GM18867 (cell line): Measurements from ENCODE around the gene NUCB2.
A peak's percentile ranks its signal among the peaks of the same experiment; 100 is the strongest.

Experiments used
- ATAC-seq: cut with Tn5 transposase; IDR thresholded peaks from one replicate; pipeline ENCODE4 v1.9.1; 2021; ENCODE audit warnings: mild to moderate bottlenecking, moderate library complexity; ENCODE audit not compliant: unreplicated experiment

The NUCB2 gene

DNA sequence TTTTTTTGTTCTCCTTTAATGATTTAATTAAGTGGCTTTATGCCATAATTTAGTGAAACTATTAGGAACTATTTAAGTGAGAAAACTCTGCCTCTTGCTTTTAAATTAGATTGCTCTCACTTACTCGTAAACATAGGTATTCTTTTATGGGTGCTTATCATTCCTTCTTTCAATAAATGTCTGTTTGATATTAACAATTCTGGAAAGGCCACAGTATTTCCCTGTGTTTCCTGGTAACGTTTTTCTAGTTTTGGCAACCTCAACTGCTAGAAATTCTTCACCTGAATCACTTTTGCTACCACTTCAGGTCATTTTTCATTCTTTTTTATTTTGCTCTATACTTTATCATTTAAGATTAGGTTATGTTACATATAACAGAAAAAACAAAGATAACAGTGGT is 55.1 kb downstream of the NUCB2 start:
- no peak for ATAC-seq

GRCh38 chr11:17333799-17334586 is 57.5 kb downstream of the NUCB2 start:
- ATAC-seq = no peak

DNA sequence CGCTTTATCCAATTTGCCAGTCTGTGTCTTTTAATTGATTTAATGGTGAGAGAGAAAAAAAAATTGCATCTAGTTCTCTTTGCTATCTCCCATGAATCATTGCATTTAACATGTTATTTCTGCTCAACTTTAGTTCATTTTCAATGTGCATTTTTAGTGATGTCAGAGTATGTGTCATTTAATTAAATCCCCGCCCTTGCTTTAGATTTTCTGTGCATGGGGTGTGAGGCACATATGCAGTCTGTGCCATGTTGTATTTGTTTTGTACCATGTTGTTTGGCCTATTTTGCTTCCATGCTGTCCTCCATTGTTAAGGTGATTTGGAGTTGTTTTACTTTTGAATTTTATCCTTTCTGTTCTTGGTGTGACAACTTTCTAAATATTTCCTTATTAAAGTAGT is 66.7 kb downstream of the NUCB2 start:
- no peak for ATAC-seq

DNA sequence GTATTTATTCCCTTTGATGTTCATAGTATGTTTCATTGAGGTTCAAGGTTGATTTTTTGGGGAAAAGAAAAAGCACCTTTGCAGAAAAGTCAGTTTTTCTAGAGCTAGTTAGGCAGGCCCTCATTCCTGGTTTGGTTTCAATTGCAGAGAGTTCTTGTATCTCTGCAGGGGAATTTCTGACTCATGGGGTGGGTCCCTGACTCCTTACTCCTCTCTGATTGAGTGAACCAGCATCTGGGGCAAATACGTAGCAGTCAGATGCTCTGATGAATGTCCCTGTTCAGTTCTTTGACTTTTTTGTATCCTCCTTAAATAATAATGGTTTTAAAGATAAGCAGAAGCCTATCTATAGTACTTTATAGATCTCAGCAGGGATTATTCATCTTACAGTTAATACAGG is 67.4 kb downstream of the NUCB2 start:
- ATAC-seq = no peak

GRCh38 chr11:17347676-17348075 is 71.1 kb downstream of the NUCB2 start:
- ATAC-seq = no peak

DNA sequence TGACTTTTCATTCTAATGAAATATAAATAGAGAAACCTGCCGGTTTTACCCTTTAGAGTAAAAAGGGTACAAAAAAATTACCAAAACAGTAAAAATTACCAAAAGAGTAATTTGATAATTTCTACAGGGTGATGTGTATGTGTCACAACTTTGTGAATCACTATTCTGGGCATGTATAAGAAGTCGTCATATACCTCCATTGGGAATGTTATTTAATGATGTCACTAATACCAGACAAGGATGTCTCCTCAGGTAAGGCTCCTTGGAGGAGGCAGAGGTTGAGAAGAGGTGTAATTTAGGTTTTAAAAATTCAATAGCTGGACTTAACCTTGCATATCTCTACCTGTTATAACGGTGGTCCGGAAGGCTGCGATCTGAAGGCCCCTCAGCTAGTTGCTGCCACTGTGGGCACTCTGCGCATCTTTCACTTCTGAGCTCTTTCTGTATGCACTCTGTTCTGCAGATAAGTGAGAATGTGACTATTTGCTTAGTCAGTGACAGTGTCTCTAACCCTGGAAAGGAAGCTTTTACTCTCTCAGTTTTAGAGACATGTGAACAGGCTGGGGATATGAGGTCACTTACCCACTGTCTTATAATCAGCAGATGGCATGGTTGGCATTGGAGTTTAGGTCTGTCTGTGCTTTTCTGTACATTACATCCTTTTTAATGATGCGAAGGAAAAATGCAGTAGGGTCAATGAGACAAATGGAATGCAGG is 74.1 kb downstream of the NUCB2 start:
- no peak for ATAC-seq

GRCh38 chr11:17351172-17351509 is 74.6 kb downstream of the NUCB2 start:
- ATAC-seq = no peak

GRCh38 chr11:17351510-17352176 is 75.1 kb downstream of the NUCB2 start, which contains the start of gene NCR3LG1:
NCR3LG1 (plus strand) TSS chr11:17351800; CDS start chr11:17351970, 170 bp downstream.
- no peak for ATAC-seq

- peak; percentile 49 for ATAC-seq
Measured at GRCh38 chr11:17352950-17353820, 76.6 kb downstream of the NUCB2 start.

- ATAC-seq = no peak
Measured at GRCh38 chr11:17353821-17354600, 77.5 kb downstream of the NUCB2 start.

DNA sequence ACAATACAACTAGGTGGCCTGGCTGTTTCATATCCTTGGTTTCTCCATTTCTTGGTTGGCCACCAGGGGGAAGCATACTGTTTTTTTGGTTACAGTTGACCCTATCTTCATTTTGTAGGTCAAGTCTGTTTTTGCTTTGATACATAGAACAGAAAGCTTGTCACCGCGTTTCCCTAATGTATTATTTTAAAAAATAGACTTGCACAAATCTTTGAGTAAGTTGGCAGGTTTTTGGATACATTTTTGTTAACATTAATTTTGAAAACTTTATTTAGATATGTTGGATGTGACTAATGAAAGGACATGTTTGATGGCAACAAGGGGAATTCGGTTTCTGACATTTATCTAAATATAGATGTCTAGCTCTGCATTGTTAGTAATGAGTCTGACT is 78.1 kb downstream of the NUCB2 start:
- ATAC-seq = no peak

- ATAC-seq = no peak
Measured at GRCh38 chr11:17366495-17366894, 90.0 kb downstream of the NUCB2 start.

DNA sequence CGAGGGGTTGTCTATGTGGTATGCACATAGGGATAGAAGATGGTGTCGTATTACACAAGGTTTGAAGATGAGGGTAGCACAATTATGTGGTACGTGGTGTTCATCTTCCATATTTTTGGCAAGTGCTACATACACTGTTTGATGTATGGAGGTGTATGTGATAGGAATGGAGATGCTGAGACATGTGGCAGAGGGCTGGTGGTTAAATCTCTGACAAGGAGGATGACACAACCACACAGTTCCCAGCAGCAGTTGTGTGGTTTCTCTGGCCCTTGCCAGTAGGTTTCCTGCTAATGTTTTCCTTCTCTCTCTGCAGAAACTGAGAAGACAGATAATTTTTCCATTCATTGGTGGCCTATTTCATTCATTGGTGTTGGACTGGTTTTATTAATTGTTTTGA is 92.0 kb downstream of the NUCB2 start:
- no peak for ATAC-seq

DNA sequence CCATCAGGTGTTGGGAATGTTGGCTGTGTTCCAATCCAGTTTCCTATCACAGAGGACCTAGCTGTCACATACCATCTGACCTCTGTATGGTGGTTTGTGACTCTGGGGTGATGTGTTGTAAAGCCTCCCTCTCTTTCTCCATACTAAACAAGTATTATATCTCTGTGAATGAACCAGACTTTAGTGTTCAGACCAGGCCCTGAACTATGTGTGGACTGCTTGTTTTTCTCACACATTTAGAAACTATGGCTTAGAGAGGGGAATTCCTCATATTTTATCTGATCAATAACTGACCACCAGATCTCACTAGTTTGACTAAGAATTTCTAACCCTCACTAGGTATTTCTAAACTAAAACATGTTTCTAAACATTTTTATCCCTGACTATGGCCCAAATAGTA is 92.6 kb downstream of the NUCB2 start:
- no peak for ATAC-seq

- no peak for ATAC-seq
Measured at GRCh38 chr11:17369684-17370243, 93.2 kb downstream of the NUCB2 start.

DNA sequence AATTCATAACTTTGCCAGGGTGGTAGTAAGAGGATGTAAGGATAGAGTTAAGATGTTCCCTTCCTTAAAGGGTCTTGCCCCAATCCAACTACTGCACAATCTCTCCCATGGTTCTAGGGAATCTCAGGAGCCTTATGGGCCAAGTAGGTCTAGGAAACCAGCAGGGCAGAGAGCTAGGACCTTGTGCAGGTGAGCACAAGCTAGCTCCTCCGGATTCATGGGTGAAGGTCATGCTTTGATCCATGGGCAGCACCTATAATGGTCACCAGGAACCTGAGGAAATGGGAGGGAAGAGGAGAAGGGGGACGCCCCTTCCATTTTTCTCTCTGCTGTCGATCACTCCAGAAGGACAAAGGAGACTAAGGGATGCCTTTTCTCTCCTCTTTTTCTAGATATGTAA is 95.1 kb downstream of the NUCB2 start:
- ATAC-seq = no peak

DNA sequence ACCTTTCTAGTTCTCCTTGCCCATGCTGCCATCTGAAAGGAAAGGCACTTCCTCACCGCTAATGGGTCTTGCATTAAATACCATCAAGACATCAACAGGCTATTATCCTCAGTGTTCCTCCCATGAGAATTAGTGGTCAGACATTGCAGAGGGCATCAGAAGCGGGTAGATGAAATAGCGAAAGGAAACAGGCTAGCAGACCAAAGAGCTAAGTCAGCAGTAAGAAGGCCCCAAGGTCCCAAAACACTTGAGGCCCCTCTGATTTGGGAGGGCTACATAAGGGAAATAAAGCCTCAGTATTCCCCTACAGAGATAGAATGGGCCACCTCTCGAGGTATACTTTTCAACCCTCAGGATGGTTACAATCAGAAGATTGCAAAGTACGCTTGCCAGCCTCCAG is 99.0 kb downstream of the NUCB2 start:
- ATAC-seq = no peak

- no peak for ATAC-seq
Measured at GRCh38 chr11:17376493-17376892, 100.0 kb downstream of the NUCB2 start.

DNA sequence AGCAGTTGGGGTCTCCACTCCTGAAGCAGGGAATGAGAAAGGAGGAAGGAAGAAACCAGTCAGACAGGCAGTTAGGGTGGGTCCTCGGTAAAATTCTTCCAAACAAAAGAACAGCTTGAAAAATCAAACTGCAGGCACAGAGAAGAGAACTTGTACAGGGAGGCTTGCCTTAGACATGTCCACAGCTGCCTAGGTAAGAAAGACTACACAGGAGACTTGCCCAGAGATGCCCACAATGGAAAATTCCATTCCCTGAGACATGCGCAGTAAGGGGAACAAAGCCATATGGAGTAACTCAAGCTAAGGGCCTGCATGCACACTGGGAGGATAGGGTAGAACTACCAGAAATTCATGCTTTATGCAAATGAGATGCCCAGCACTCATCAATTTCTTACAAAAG is 102.1 kb downstream of the NUCB2 start:
- no peak for ATAC-seq
